PC-3 (cell line): Measurements from ENCODE around the gene FAM81B. TPM values are rescaled to one million over a fixed set of nuclear protein-coding genes. Genes with fewer than 3 reads are reported as not detected.
"Not testable (repeated sequence)": the region's sequence is repeated elsewhere in the genome, so short reads cannot be mapped to it uniquely, and the experiment has no call there.

Source experiments
- ATAC-seq: fragments of 200-7000 bp; cut with Tn5 transposase; 2 replicates; pipeline ENCODE4 v1.9.1; 2020; ENCODE audit warnings: mild to moderate bottlenecking, moderate library complexity
- BruUV-seq: library from RNA; stranded (reverse); fragments of 400-500 nt; replicated peaks from 2 replicates; lab custom pipeline; 2021; lab: Mats Ljungman, UMichigan
- CTCF ChIA-PET: fragments of 300-600 bp; sonication (Branson Sonifier 250); formaldehyde crosslinking; loops from one replicate; lab custom pipeline; 2022; ENCODE audit warnings: antibody characterized with exemption; lab: Charles Lee
- POLR2A ChIA-PET: fragments of 300-600 bp; sonication (Branson Sonifier 250); formaldehyde crosslinking; loops from one replicate; lab custom pipeline; 2022; ENCODE audit warnings: antibody characterized with exemption; ENCODE audit not compliant: unreplicated experiment; lab: Charles Lee
- DNase-seq: peaks from one replicate; pipeline ENCODE4 v3.0.0-alpha.2; 2015
- H2AFZ ChIP-seq: fragments of 300-600 bp; sonication (generic); 2 replicates; pipeline ENCODE4 v1.6.0; 2016; ENCODE audit warnings: antibody characterized with exemption, low read length
- H3F3A ChIP-seq: fragments of 300-600 bp; sonication (generic); one replicate; pipeline ENCODE4 v1.6.0; 2017; ENCODE audit warnings: antibody characterized with exemption, low read length, control low read depth, mild to moderate bottlenecking; ENCODE audit not compliant: unreplicated experiment
- H3K27ac ChIP-seq: fragments of 300-600 bp; sonication (generic); 2 replicates; pipeline ENCODE4 v1.5.1; 2016; ENCODE audit warnings: mild to moderate bottlenecking, low read length
- H3K27me3 ChIP-seq: fragments of 300-600 bp; sonication (generic); 2 replicates; pipeline ENCODE4 v1.6.1; 2016; ENCODE audit warnings: low read length, mixed read lengths
- H3K36me3 ChIP-seq: fragments of 300-600 bp; sonication (generic); 2 replicates; pipeline ENCODE4 v1.6.1; 2016; ENCODE audit warnings: low read depth, mixed run types, low read length, mixed read lengths
- H3K4me1 ChIP-seq: fragments of 300-600 bp; sonication (generic); 2 replicates; pipeline ENCODE4 v1.5.1; 2016; ENCODE audit warnings: low read length; ENCODE audit not compliant: insufficient read depth
- H3K4me2 ChIP-seq: fragments of 300-600 bp; sonication (generic); 2 replicates; pipeline ENCODE4 v1.6.0; 2016; ENCODE audit warnings: low read length
- H3K4me3 ChIP-seq: fragments of 300-600 bp; sonication (generic); 2 replicates; pipeline ENCODE4 v1.5.1; 2016; ENCODE audit warnings: mild to moderate bottlenecking, low read length, mixed read lengths
- H3K79me2 ChIP-seq: fragments of 300-600 bp; sonication (generic); 2 replicates; pipeline ENCODE4 v1.6.1; 2017; ENCODE audit warnings: low read length, mixed read lengths
- H3K9ac ChIP-seq: fragments of 300-600 bp; sonication (generic); 2 replicates; pipeline ENCODE4 v1.6.0; 2016; ENCODE audit warnings: mild to moderate bottlenecking, low read length
- H3K9me2 ChIP-seq: fragments of 300-600 bp; sonication (generic); replicated peaks from 2 replicates; pipeline ENCODE4 v1.6.1; 2016; ENCODE audit warnings: mixed run types, low read length, mixed read lengths
- H3K9me3 ChIP-seq: fragments of 300-600 bp; sonication (generic); 2 replicates; pipeline ENCODE4 v1.6.1; 2016; ENCODE audit warnings: low read length, mixed read lengths
- H4K20me1 ChIP-seq: fragments of 300-600 bp; sonication (generic); 2 replicates; pipeline ENCODE4 v1.6.1; 2016; ENCODE audit warnings: low read length, mixed read lengths
- CTCF ChIP-seq: fragments of 300-600 bp; sonication (generic); conservative IDR thresholded peaks from 2 replicates; pipeline ENCODE4 v1.5.1; 2017; ENCODE audit warnings: antibody characterized with exemption, low read depth, mild to moderate bottlenecking, low read length
- EZH2 ChIP-seq: fragments of 300-600 bp; sonication (generic); IDR thresholded peaks from one replicate; pipeline ENCODE4 v1.6.1; 2017; ENCODE audit warnings: antibody characterized with exemption, mild to moderate bottlenecking, low read length; ENCODE audit not compliant: unreplicated experiment
- EZH2phosphoT487 ChIP-seq: fragments of 300-600 bp; sonication (generic); IDR thresholded peaks from 2 replicates; pipeline ENCODE4 v1.6.1; 2018; ENCODE audit warnings: mild to moderate bottlenecking, antibody characterized with exemption, low read length, borderline replicate concordance
- intact Hi-C: fragments of 100-400 bp; cut with micrococcal nuclease; formaldehyde crosslinking; loops from 2 replicates; pipeline ENCODE4 v1.9.0; 2023
- total RNA-seq: library from RNA; depleted of rRNA; stranded (reverse); fragments of >200 nt; gene quantifications from 2 replicates; pipeline ENCODE4 v1.2.3, GENCODE V29; 2014

Gene FAM81B
- total RNA-seq, 1 experiment from 2014 or later: not detected

- Histone ChIP-seq H3K36me3 (no peaks in the 10 kb centered on the region), H3K4me3 (no peak overlapping the region), H3K27ac (no peak overlapping the region), H3K27me3 (peaks cover 7% of the 10 kb centered on the region), H3K9me3 (no peaks in the 10 kb centered on the region), H3K4me2 (no peak overlapping the region), H3F3A (no peaks in the 10 kb centered on the region), H4K20me1 (no peaks in the 10 kb centered on the region), H3K4me1 (no peaks in the 10 kb centered on the region), H3K9ac (no peak overlapping the region), H2AFZ (no peak overlapping the region), H3K79me2 (no peaks in the 10 kb centered on the region), H3K9me2 (no peaks in the 10 kb centered on the region)
- intact Hi-C loops: no loop called here
- no peak for TF ChIP-seq EZH2
- no peak for TF ChIP-seq EZH2phosphoT487
- TF ChIP-seq CTCF: no peak
- BruUV-seq: no TSS peak
- CTCF ChIA-PET: no interaction called here
- DNase-seq (no peak), ATAC-seq (no peak)
- POLR2A ChIA-PET: no interaction called here
Measured at GRCh38 chr5:95358848-95359247, 32.3 kb upstream of the FAM81B start.

- H4K20me1 ChIP-seq, H3K4me3 ChIP-seq, H3F3A ChIP-seq, H3K4me2 ChIP-seq, H3K27ac ChIP-seq, ATAC-seq, H2AFZ ChIP-seq, DNase-seq, H3K36me3 ChIP-seq, H3K79me2 ChIP-seq, H3K9me3 ChIP-seq, BruUV-seq, H3K27me3 ChIP-seq, H3K9me2 ChIP-seq, intact Hi-C loops, H3K9ac ChIP-seq, CTCF ChIA-PET, POLR2A ChIA-PET, H3K4me1 ChIP-seq: not testable (repeated sequence)
Measured at GRCh38 chr5:95360667-95361066, 30.5 kb upstream of the FAM81B start.

- BruUV-seq: no TSS peak
- no peaks in the 10 kb centered on the region for H3K36me3 ChIP-seq
- intact Hi-C loops: no loop called here
- H2AFZ ChIP-seq: no peak overlapping the region
- H3K9me2 ChIP-seq: no peaks in the 10 kb centered on the region
- H3K27me3 ChIP-seq: no peaks in the 10 kb centered on the region
- POLR2A ChIA-PET: no interaction called here
- CTCF ChIA-PET: no interaction called here
- H3K9me3 ChIP-seq: no peaks in the 10 kb centered on the region
- no peaks in the 10 kb centered on the region for H4K20me1 ChIP-seq
- DNase-seq (no peak), ATAC-seq (no peak)
- TF ChIP-seq EZH2phosphoT487 (no peak), CTCF (no peak), EZH2 (no peak)
- H3K27ac ChIP-seq: no peak overlapping the region
- H3K4me3 ChIP-seq: no peak overlapping the region
- H3K4me2 ChIP-seq: no peak overlapping the region
- no peaks in the 10 kb centered on the region for H3K4me1 ChIP-seq
- no peaks in the 10 kb centered on the region for H3K79me2 ChIP-seq
- no peak overlapping the region for H3K9ac ChIP-seq
- no peaks in the 10 kb centered on the region for H3F3A ChIP-seq
Measured at GRCh38 chr5:95365302-95366095, 25.7 kb upstream of the FAM81B start.
